GM21360 (cell line): ENCODE data around the gene SASS6.
A peak's percentile ranks its signal among the peaks of the same experiment; 100 is the strongest.
"Not testable (repeated sequence)": the region's sequence is repeated elsewhere in the genome, so short reads cannot be mapped to it uniquely, and the experiment has no call there.

ENCODE experiments used
- ATAC-seq: cut with Tn5 transposase; IDR thresholded peaks from one replicate; pipeline ENCODE4 v1.9.1; 2021; ENCODE audit warnings: mild to moderate bottlenecking, moderate library complexity; ENCODE audit not compliant: unreplicated experiment

SASS6 gene

GRCh38 chr1:100051401-100051800, 81.3 kb downstream of the SASS6 start:
- no peak for ATAC-seq

- ATAC-seq, result no peak
Measured at GRCh38 chr1:100050139-100050538, 82.6 kb downstream of the SASS6 start.

- ATAC-seq, result not testable (repeated sequence)
Measured at GRCh38 chr1:100047235-100047708, 85.5 kb downstream of the SASS6 start.

GRCh38 chr1:100045206-100045605, 87.5 kb downstream of the SASS6 start:
- no peak for ATAC-seq

GRCh38 chr1:100039591-100039990, 93.1 kb downstream of the SASS6 start:
- no peak for ATAC-seq

- peak; percentile 45 for ATAC-seq
Measured at GRCh38 chr1:100038660-100039287, 94.0 kb downstream of the SASS6 start.

DNA sequence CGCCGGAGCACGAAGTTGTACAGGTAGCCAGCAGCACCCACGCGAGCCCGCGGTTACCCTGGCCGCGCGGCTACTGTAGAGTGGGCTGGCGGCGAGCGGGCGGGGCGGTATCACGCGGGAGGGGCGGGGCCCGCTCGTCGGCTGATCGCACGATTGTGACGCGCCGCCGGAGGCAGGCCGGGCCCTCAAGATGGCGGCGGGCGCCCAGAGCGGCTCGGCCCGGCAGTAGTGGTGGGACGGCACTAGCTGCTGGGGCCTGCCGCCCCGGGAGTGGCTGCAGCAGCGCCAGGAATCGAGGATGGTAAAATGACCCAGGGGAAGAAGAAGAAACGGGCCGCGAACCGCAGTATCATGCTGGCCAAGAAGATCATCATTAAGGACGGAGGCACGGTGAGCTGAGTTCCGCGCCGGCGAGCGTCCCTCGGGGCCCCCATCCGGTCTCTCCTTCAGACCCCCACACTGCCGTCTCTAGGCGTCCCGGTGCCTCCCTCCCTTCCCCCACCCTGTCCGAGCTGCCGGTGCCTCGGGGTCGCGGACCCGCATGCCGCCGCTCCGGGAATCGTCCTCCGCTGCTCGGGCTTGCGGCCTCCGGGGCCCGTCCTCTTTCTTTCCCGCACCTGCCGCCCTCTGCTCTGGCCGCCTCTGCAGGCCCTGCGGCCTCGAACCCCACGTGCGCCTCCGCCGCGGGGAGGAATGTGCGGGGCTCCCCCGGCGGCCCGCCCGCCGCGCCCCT, 94.6 kb downstream of the SASS6 start:
- ATAC-seq, result peak; percentile 83

GRCh38 chr1:100037656-100037926, 95.1 kb downstream of the SASS6 start:
- no peak for ATAC-seq

DNA sequence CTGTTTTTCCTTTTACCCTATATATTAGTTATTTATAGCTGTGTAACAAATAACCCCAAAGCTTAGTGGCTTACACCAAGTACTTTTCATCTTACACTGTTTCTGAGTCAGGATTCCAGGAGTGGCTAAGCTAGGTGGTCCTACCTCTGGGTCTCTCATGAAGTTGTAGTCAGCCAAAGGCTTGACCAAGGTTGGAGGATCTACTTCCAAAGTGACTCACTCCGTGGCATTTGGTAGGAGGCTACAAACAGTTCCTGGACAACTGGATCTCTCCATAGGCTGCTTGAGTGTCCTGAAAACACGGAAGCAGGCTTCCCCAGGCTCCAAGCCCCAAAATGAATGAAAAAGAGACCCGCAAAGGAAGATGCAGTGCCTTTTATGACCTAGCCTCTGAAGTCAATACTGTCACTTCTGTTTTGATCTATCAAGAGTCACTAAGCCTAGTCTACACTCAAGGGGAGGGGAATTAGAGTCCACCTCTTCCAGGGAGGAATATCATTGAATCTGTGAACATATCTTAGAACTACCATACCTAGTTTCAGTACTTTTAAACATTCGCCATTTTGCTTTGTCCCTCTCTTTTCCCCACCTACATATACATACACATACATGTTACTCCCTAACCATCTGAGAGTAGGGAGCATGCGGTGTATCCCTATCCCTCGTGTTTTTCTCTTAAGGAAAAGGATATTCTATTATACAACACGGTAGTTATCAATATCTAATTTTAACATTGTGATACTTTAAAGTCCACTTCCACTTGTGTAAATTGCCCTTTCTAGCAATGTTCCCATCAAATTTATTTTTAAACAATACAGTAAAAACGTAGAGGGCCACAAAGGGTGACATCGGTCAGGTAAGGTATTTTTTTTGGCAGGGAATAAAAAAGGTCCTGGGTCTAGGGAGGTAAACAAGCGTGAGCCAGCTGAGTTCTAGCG, 95.7 kb downstream of the SASS6 start:
- no peak for ATAC-seq

DNA sequence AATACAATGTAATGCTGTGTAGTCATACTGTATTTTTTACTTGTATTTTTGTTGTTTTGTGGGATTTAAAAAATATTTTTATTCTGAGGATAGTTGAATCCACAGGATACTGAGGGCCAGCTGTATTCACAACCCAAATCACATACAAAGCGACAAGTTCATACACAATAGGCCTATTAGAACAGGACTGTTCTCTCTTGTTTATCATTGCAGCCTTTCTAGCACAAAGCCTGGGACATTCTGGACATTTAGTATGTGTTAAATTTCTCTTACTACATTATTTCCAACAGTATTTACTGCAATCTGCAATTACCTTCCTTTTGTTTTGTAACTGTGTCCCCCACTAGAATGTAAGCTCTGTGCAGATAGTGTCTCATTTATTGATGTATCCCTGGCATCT, 97.5 kb downstream of the SASS6 start:
- no peak for ATAC-seq

- ATAC-seq, result no peak
Measured at GRCh38 chr1:100034470-100034869, 98.3 kb downstream of the SASS6 start.
